Inflammatory macrophage treated with lipopolysaccharide for 4 hours (primary cell): ENCODE results near the gene CCDC51.

Experiments
- DNase-seq: peaks from one replicate; pipeline ENCODE4 v3.0.0-alpha.2; 2020

CCDC51 gene

DNA sequence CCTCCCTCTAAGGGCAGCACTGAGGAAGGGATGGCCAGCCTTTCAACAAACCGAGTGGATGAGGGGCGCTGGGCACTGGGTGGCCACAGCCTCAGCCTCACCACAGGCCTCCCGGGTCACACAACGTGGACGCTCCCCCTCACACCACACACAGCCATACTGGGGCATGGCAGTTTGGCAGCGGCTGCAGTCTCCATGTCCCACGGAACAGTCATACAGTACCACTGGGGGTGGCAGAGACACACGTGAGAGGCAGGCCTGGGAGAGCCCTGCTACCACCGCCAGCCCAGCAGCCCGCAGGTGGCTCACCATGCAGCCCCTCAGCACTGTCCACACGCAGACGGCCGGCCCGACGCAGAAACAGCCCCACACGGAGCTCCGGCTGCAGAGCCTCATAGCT lies 21.8 kb downstream of the CCDC51 start:
- no peak for DNase-seq

DNA sequence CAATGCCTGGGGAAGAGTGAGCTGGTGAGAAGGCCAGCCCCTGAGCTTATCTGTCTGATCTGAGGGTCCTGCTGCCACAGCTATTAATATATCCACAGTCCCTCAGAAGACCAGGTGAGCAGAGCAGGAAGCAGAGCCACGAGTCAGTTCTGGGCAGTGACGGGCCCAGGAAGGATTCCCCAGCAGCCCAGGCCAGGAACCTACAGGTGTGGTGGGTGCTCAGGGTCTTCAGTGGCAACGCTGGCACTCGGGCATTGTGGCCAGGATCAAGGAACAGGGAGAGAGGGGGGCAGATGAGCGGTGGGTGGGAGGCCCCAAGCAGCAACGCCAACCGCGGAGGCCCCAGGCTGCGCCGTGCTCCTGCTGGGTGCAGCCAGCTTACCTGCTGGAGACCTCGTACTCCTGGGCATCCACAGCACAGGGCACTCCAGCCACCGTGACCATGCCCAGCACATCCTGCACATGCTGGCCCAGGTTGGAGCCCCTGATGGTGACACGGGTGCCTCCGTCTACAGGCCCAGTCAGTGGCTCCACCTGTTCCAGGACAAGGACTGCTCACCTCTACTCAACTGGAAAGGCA lies 22.3 kb downstream of the CCDC51 start:
- DNase-seq, result no peak

DNA sequence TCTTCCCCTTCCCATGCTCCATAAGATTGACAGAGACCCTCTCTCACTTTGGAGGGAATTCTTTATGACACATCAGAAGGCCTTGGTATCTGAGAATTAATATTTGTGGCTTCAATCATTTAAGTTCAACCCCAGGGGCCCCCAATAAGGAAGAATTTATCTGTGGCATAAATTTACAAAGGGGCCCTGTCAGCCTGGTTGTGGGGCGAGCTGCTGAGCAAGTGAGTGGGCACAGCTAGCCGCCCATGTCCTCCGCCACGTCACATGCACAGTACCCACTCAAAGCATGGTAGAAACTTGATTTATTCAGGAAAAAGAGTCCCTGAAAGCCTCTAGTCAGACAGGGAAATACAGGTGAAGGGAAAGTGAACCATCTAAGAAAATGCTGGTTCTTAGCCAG lies 23.4 kb downstream of the CCDC51 start:
- no peak for DNase-seq

DNA sequence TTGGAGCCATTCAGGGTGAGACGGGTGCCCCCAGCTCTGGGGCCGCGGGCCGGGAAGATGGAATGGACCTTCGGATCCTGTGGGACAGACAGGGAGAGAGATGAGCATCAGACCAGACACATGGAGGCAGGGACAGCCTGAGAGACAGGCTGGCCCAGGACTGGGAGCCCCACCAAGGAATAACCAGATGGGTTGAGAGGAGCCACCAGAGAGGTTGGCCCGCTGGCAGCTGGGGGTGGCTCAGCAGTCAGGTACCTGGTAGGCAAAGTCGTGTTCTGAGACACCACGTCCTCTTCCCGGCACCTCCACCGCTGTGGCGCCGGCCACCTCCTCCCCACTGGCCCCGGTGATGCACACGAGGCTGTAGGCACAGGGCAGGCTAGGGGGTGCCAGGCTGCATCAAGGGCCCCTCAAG lies 23.8 kb downstream of the CCDC51 start:
- no peak for DNase-seq

DNA sequence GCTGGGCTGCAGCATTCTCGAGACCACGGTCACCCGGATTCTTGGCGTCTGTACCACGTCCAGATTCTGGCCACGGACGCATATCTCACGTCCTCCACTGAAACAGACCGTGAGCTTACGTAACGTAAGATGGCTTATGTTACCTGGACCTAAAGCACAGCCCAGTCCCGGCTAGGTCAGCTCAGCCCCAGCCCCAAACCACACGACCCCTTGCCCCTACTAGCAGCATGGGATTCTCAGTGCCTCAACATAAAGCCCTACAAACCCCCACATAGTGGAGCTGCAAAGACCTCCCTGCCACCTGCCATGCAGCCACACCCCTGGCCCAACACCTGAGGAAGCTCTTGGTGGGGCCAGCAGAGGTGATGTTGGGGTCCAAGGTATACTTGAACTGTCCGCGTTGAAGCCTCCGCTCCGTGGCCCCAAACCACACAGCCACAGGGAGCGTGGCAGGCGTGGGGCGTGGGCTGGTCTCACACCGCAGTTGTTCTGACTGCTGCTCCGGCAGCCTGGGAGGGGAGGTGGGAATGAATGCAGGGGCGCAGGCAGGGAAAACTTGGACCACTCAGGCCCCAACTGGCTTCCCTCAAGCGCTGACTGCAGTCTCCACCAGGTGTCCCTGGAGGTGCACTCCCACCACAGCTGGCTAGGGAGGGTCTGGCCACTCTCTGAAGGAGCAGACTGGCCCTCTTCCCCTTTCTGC lies 24.5 kb downstream of the CCDC51 start:
- DNase-seq, result no peak

DNA sequence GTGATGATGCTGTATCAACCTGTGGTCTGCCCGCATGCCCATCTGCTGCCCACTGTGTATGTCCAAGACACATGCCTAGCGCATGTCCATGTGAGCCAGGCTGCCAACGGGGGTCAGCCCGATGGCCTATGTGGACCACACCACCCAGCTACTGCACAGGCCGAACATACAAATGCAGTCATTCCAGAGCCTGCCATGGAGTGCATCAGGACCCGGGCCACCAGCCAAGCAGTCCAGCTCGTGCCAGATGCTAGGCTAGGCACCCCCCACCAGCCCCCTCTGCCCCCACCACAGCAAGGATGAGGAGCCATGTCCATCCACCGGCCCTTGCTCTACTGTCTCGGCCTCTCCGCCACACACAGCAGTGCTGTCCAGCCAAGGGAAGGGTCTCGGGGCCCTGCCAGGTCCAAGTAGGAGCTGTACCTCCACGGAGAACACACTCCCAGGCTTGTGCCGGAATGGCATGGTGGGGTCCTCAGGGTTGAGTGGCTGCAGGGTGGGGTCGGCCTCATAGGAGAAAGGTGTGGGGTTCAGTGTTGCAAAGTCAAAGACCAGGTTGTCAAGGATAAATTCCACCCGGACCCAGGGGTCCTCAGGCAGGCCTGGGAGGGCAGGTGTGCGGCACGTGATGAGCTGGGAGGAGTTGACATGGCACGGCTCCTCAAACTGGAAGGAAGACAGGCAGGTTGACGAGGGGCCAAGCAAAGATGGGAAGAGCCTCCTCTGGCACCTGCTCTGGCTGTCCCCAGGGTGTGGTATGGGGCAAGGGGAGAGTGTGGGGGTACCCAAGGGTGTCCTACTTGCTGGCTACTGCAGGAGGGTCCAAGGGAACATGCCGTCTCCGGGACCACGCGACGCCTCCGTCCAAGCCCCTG lies 25.3 kb downstream of the CCDC51 start:
- no peak for DNase-seq

DNA sequence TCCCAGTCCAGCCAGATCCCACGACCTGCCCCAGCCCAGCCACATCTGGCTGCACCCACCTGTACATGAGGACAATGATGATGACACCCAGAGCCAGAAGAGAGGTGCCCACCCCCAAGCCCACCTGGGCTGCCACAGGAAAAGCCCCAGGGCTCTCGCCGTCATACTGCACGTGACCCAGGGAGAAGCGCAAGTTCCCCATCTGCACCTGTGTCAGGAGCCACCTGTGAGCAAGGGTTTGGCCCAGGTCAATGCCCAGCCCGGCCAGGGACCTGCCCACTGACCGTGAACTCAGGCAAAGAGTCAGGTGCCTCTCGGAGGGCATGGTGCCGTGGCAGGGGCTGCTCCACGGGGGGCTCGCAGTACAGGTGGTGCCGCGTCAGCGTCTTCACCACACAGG lies 26.3 kb downstream of the CCDC51 start:
- no peak for DNase-seq

DNA sequence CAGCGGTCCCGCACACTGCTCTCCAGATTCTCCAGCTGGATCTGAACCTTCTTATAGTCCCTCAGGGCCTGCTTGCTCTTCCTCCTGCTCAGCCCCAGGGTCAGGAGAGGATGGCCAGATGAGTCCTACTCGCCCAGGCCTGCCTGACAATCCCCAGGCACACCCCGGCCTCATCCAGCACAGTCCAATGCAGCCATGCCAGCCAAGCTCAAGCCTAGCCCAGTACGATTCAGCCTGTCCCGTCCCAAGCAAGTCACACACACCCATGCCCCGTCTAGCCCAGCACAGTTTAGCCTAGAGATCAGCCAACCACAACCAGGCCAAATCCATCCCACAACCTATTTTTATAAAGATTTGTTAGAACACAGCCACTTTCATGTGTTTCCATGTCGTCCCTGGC lies 26.8 kb downstream of the CCDC51 start:
- DNase-seq, result no peak

DNA sequence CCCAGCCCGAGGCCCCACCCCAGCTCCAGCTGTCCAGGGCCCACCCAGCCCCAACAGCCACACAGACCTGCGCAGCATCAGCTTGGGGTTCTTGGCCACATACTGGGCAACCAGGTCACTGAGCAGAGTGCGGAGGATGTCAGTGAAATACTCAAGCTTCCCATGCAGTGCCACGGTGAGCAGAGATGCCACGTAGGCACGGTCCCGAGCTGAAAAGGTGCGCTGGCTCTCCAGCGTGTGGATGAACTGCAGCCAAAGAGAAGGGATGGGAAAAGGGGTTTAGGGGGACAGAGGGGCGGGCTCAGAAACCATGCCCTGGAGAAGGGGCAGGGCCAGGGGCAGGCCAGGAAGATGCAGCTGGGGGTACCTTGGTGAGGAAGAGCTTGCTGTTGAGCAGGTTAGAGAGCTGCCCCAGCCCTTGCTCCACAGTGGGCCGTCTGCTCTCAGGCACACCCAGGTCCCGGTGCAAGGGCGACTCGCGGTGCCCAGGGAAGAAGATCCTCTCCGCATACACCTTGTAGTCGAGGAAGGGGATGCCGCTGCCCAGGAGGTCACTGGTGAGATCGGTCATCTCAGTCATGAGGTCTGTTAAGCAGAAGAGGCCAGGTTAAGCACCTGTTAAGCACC lies 27.4 kb downstream of the CCDC51 start:
- DNase-seq, result no peak

DNA sequence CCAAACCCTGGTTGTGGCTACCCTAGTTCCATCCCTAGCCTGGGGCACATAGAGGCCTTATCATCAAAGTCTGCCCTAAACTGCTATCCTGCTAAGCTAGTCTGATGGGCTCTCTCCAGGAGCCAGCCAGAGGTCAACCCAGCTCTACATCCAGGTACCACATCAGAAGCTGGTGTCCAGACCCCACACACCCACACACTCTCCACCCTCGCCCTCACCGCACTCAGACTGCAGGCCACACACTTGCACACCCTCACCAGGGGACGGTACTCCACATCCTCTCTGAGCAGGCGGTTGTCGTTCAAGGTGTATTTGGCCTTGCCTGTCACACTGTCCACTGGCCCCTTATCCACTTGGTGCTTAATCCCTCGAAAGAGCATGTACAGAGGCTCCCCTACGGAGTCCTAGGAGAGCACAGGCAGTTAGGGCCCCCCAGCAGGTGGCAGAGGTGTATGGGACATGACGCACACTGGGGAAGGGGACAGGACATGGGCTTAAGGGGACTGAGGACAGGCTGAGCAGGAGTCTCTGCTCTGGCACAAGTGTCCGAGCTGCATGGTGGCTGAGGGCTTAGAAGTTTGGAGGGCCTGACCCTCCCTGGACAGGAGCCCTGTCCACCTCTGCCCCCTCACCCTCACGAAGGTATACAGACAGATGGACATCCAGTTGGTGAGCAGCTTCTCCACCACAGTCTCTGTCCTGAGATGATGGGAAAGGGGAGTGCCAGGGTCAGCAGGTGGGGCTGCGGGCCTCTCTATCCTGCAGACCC lies 28.1 kb downstream of the CCDC51 start:
- DNase-seq, result no peak

DNA sequence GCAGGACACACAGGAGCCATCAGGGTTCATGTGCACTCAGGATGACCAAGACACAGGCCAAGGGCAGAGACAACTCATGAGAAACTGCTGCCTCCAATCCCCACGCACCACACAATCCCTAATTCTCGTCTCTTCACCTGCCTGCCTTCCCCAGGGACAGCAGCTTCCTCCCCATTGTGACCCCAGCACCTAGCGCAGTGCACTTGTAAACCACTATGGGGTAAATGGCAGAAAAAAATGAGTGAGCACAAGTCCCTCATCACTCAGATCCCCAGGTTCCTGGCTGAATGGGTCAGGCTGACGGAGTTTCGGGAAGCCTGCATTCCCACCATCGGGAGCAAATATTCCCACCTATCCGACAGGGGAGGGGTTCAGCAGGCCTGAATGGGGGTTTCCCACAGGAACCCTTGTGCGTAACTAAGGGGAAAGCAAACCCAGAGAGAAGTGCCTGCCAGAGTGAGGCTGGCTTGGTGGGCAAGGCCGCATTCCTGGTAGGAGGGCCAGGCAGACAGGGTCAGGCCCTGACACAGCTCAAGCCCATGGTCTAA lies 28.8 kb downstream of the CCDC51 start:
- DNase-seq, result no peak

DNA sequence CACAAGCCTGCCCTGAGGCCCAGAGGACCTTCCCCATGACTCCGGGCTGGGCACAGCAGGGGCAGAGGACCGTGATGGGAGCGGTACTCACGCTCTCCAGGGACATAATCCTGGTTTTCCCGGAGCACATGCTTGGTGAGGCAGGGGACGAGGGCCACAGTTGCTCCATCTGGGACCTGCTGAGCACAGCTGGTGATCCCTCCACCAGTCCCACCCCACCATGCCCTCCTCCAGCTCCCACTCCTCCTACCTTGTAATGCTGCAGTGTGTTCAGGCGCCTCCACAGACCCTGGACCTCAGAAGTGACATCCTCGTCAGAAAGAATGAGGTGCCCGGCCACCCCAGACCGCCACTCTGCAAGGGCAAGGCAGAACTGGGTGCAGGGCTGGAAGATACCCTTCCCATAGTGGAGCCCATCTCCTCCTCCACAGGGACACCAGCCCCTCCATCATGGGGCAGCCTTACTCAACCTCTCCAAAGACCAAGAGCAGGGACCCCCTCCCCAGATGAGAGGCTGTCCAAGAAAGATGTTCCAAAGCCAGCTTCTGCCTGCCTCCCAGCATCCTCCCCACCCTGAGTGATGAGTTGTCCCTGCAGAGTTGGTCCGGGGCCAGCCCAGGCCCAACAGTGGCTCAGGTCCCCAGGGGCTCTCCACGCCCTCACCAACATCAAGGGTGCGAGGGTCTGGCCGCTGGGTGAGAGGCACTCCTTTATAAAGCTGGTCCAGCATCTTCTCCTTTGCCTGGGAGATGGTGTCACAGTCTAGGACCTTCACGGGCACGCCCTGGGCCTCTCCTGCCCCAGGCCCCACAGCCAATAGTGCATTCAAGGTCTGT lies 29.5 kb downstream of the CCDC51 start:
- DNase-seq, result no peak

DNA sequence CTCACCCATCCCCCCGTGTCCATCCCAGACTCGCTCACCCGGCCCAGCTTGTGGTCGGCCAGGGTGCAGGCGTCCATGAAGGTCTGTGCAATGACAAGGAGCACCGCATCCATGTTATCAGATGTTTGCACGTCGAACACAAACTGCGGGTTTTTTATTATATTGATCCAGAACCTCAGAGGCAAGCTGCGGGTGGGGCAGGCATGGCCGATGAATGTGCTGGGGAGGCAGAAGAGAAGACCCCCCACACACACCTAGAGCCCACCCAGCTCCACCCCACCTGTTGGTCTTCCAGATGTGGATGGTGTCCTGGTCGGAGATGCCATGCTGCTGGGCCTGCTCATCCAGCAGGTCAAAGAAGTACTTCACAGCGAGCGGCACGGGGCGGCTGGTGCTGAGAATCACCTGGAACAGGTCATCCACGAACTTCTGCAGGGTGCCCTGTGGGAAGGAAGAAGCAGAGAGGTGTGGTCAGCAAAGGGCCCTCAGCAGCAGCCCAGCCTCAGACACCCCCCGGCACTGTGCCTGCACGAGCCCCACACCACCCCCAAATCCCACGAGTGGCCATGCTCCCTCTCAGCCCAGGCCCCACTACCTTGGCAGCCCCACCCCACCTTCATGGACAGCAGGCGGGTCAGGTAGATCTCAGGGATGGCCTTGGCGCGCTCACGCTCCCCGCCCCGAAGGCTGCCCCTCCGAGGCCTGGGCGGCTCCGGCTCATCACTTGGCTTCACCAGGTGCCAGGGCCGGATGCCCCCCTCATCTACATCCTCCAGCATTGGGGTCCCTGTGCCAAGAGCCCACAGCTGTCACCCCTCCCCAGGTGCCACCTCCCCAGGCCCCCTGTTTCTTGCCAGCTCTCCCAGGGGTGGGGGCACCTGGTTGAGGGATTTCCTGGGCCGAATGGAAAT lies 30.4 kb downstream of the CCDC51 start:
- DNase-seq, result no peak

DNA sequence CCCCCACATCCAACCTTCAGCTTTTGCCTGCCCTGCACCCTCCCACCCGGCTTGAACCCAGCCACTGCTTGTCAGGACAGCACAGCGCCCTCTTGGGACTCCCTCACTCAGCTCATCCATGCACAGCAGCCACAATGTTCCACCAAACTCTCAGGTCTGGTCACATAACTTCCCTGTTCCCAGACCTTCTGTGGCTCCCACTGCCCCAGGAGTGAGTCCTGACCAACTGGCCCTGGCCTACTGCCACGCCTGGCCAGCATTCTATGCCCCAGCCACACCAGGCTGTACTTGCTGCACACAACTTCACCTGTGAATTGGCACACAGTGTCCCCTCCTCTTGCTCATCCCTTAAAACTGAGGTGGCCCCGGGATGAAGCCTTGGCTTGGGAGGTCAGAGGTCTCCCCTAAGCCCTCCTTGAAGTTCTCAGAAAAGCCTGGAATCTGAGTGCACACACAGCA lies 31.1 kb downstream of the CCDC51 start:
- DNase-seq, result no peak

DNA sequence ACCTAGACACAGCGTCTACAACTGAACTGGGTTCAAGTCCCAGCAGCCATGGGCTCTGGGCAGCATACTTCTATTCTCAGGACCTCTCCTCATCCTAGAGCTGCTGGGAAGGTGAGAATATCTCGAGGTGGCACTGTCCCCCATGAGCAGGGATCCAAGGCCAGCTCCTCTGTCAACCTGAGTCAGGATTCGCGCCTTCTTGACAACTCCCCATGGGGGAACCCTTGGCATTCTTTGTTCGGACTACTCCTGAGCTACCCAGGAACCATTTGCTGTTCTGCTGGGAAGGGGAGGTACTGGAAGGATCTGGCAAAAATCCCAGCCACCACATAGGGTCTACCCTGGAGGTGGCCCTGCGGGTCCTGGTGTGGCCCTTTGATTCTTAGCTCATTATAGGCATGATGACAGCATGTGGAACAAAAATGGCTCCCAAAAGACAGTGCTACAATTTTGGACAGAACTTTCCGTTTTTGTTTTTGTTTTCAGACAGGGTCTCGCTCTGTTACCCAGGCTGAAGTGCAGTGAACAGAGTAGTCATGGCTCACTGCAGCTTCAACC lies 32.3 kb downstream of the CCDC51 start:
- no peak for DNase-seq

DNA sequence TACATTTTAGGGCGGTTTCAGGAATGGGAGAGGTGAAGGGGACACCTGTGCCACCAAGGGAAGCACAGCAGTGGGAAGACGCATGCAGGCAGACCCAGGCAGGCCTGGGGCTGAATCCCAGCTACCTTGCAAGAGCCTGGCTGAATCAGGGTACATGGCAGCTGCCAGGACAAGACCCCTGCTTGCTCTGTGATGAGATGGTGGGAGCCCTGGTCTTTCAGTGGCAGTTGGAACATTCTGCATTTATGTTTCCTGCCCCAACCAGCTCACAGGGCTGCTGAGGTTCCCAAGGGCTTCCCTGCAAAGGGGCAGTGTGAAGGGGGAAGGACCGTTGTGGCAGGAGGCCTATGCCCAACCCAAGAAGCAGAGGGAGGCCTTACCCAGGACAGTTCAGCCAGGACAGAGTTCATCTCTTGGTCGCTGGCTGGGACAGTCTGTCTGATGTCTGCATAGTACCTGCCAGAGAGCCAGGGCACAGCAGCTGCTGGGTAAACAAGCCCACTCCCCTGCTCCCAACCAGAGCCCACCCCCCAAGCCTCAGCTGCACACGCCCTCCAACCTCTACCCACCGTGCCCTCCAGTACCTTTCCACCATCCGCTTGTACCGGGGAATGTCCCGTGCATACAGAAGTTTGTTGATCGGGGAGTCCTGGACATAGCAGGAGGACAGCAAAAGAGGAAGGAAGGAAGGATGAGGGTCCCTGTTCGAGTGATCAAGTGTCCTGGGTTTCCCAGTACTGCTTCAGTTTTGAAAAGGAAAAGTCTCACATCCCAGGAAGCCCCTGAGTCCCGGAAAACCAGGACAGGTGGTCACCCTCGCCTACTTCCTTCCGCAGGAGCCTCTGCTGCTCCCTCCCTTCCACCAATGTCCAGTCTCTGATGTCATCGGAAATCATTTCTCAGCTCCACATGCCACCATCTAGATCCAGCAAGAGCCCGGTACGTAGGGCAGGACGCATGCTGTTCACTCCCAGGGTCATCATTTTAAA lies 33.2 kb downstream of the CCDC51 start:
- no peak for DNase-seq

DNA sequence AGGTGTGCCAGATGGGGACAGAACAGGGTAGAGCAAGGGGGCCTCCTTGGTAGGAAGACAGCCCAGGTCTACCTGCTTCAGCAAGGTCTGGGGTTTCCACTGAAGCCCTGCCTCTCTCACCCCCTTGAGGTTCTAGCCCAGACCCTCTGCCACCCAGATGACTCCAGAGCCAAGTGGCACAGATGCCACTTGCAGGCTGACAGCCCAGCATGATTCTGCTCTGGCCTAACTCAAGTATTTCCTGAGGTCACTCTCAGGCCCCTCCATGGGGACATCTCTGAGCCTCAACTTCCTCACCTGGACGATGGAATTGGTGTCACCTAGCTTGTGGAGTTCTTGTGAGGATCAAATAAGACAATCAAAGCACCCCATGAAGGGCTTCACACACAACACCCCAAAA lies 33.9 kb downstream of the CCDC51 start:
- no peak for DNase-seq

DNA sequence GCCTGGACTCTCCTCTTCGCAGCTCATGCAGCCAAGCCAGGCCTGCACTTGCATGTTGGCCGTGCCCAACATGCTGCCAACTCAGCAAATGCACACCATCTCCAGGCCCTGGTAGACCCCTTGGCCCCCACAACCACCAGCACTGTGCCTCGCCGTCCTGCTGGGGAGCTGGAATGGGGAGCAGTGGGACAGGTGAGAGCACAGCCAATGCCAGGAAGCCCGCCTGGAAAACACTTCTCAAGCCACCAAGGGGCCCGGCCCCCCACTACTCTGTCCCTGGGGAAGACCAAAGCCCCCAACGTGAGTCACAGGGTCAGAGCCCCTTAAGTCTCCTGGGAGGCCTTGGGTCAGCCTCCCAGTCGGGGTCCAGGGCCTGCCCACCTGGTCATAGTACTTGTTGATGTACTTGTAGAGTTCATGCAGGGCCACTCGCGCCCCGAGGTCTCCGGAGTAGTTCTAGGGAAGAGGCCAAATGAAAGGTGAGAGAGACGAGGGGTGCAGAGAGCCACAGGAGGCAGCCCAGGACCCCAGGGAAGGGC lies 34.5 kb downstream of the CCDC51 start:
- DNase-seq, result no peak
